DMS153 treated with DMSO at 0.1 percent for 48 hours (cell line): ENCODE measurements around the gene VAPA.
A peak's percentile ranks its signal among the peaks of the same experiment; 100 is the strongest.

Experiments
- DNase-seq: peaks from one replicate; lab custom pipeline; 2025; ENCODE audit not compliant: unreplicated experiment; lab: John Stamatoyannopoulos, UW

Gene VAPA

GRCh38 chr18:9913151-9913525 is 678 bp upstream of the VAPA start:
- DNase-seq = peak; percentile 52

- no peak for DNase-seq
Measured at GRCh38 chr18:9914334-9914583, 443 bp downstream of the VAPA start.

- peak; percentile 0 for DNase-seq
Measured at GRCh38 chr18:9914584-9915290, 921 bp downstream of the VAPA start.

GRCh38 chr18:9915291-9916076 is 1.7 kb downstream of the VAPA start:
- no peak for DNase-seq

GRCh38 chr18:9916077-9916639 is 2.3 kb downstream of the VAPA start:
- no peak for DNase-seq

GRCh38 chr18:9916808-9917207 is 3.0 kb downstream of the VAPA start:
- DNase-seq = no peak

- DNase-seq = no peak
Measured at GRCh38 chr18:9918016-9918680, 4.3 kb downstream of the VAPA start.

GRCh38 chr18:9919564-9920232 is 5.9 kb downstream of the VAPA start:
- no peak for DNase-seq

GRCh38 chr18:9922592-9923311 is 8.9 kb downstream of the VAPA start:
- no peak for DNase-seq

- DNase-seq = no peak
Measured at GRCh38 chr18:9924371-9924943, 10.6 kb downstream of the VAPA start.

- DNase-seq = no peak
Measured at GRCh38 chr18:9925369-9925768, 11.6 kb downstream of the VAPA start.

GRCh38 chr18:9925795-9926194 is 12.0 kb downstream of the VAPA start:
- DNase-seq = no peak

- no peak for DNase-seq
Measured at GRCh38 chr18:9926223-9926894, 12.5 kb downstream of the VAPA start.

- DNase-seq = no peak
Measured at GRCh38 chr18:9926977-9927376, 13.2 kb downstream of the VAPA start.

- no peak for DNase-seq
Measured at GRCh38 chr18:9927392-9928063, 13.7 kb downstream of the VAPA start.

- DNase-seq = no peak
Measured at GRCh38 chr18:9928646-9929259, 14.9 kb downstream of the VAPA start.

GRCh38 chr18:9930299-9930884 is 16.6 kb downstream of the VAPA start:
- DNase-seq = no peak

GRCh38 chr18:9931146-9931545 is 17.3 kb downstream of the VAPA start:
- DNase-seq = no peak

- no peak for DNase-seq
Measured at GRCh38 chr18:9931678-9932077, 17.9 kb downstream of the VAPA start.
